Natural killer cell (primary cell): ENCODE data around the gene ZNG1A. TPM values are rescaled to one million over a fixed set of nuclear protein-coding genes. Genes with fewer than 3 reads are reported as not detected.
A peak's percentile ranks its signal among the peaks of the same experiment; 100 is the strongest.
"Not testable (repeated sequence)": the region's sequence is repeated elsewhere in the genome, so short reads cannot be mapped to it uniquely, and the experiment has no call there.

Experiments used
- ATAC-seq, 3 donors: fragments of 150-1000 bp in 2 of 3; fragments of 200-7000 bp in 1 of 3; cut with Tn5 transposase; 1 replicate in 1 of 3; 2 replicates in 2 of 3; pipeline ENCODE4 v1.10.0; 2021; ENCODE audit warnings: mild to moderate bottlenecking in 2 of 3, moderate library complexity in 2 of 3
- DNase-seq, 2 donors: peaks; one replicate each; pipeline versions ENCODE4 v3.0.0 to v3.0.0-alpha.2; 2013 to 2021; ENCODE audit warnings: mixed read lengths in 1 of 2
- H3K27ac ChIP-seq: one replicate; pipeline ENCODE4 v1.5.1; 2013; ENCODE audit warnings: mild to moderate bottlenecking, low read length
- H3K27me3 ChIP-seq: one replicate; pipeline ENCODE4 v1.6.1; 2013; ENCODE audit warnings: low read length; ENCODE audit not compliant: control insufficient read depth, insufficient read depth
- H3K36me3 ChIP-seq: one replicate; pipeline ENCODE4 v1.6.1; 2013; ENCODE audit warnings: low read length; ENCODE audit not compliant: control insufficient read depth, insufficient read depth
- H3K4me1 ChIP-seq: one replicate; pipeline ENCODE4 v1.6.1; 2013; ENCODE audit warnings: low read length; ENCODE audit not compliant: control insufficient read depth, insufficient read depth
- H3K4me3 ChIP-seq: one replicate; pipeline ENCODE4 v1.5.1; 2013; ENCODE audit warnings: low read length
- H3K9me3 ChIP-seq: one replicate; pipeline ENCODE4 v1.6.1; 2013; ENCODE audit warnings: low read length; ENCODE audit not compliant: control insufficient read depth, insufficient read depth
- H3K27ac Mint-ChIP-seq, 2 donors: one replicate each; pipeline ENCODE4 v1.8.0; 2022; ENCODE audit warnings: mild to moderate bottlenecking in 2 of 2, mixed read lengths in 2 of 2, moderate library complexity in 1 of 2
- H3K27me3 Mint-ChIP-seq, 2 donors: one replicate each; pipeline ENCODE4 v1.8.0; 2022; ENCODE audit warnings: low read depth in 2 of 2, mixed read lengths in 2 of 2
- H3K36me3 Mint-ChIP-seq: one replicate; pipeline ENCODE4 v1.8.0; 2022; ENCODE audit warnings: mixed read lengths
- H3K4me1 Mint-ChIP-seq, 2 donors: one replicate each; pipeline ENCODE4 v1.8.0; 2022; ENCODE audit warnings: mixed read lengths in 2 of 2
- H3K4me3 Mint-ChIP-seq: one replicate; pipeline ENCODE4 v1.8.0; 2022; ENCODE audit warnings: mild to moderate bottlenecking, moderate library complexity, mixed read lengths
- H3K9me3 Mint-ChIP-seq, 2 donors: one replicate each; pipeline ENCODE4 v1.8.0; 2022; ENCODE audit warnings: mixed read lengths in 2 of 2
- WGBS: methylation state at CpG from one replicate; pipeline ENCODE4 v1.1.7; 2013; ENCODE audit warnings: missing lambda C conversion rate; ENCODE audit not compliant: insufficient coverage; 5-methylcytosine and 5-hydroxymethylcytosine counted together
- intact Hi-C: fragments of 100-400 bp; cut with micrococcal nuclease; formaldehyde crosslinking; loops from one replicate; pipeline ENCODE4 v1.14.2; 2022
- total RNA-seq, 4 donors: library from RNA; stranded (reverse); fragments of 120-200 nt in 1 of 4; gene quantifications; one replicate each; pipeline versions ENCODE4 v1.2.3 to v1.2.4, GENCODE V29; 2013 to 2022

The ZNG1A gene
- total RNA-seq, 3 donors from 2014 or later (not counting 1 experiment from before 2014, with no cell fraction given) = 10.3 to 13.6 (median 12.1) TPM

DNA sequence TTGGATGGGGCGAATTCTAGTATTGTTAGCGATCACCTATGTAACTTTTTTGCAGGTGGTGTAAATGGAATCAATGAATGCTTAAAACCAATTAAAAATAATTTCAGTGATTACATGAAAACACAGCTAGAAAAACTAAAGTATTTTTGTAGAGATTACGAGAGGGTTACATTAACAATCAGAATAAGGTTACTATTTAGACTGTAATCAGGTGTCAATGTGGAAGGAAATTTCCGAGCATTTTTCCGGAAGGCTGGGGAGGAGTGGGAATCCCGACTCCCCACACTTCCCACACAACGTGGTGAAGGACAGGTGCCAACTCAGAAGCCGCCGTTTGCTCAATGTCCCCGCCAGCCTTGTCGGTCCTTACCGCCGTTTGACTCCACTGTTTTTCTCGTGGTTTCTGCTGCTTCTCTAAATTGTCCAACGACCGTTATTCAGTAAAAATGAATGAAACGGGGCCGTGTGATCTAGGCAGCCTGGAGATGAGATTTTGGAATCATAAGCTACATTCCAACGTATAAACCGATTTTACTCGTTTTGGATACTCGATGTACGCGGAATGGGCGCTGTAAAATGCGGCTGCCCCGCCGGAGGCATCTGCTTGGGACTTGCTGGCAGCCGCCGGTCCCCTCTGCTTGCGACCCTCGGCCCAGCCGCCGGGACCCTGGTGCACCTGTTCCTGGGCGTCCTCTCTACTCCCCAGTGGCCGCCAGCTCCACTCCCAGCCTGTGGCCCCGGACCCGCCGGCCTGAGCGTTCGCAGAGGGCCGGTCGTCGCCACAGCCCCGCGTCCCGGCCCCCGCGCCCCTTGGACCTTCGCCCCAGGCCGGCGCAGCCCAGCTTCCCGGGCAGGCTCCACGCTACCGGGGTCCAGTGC lies 66.0 kb downstream of the ZNG1A start:
- H3K36me3 Mint-ChIP-seq, H3K9me3 ChIP-seq, H3K36me3 ChIP-seq, H3K9me3 Mint-ChIP-seq, H3K4me3 ChIP-seq, H3K27ac ChIP-seq, intact Hi-C loops, H3K27ac Mint-ChIP-seq: not testable (repeated sequence)
- Histone ChIP-seq H3K27me3 (peaks cover 18% of the 10 kb centered on the region), H3K4me1 (peaks cover 19% of the 10 kb centered on the region)
- peaks cover 24 to 25% of the 10 kb centered on the region in 2 donors for H3K27me3 Mint-ChIP-seq
- H3K4me1 Mint-ChIP-seq = peaks cover 8 to 12% of the 10 kb centered on the region in 2 donors
- DNase-seq (peak in 1 of 2 donors; percentile 27), ATAC-seq (peak in 1 of 3 donors; percentile 4)
- 8% methylated on average over 34 of the region's 55 CpGs for WGBS
- H3K4me3 Mint-ChIP-seq = peak overlapping the region; percentile 52

DNA sequence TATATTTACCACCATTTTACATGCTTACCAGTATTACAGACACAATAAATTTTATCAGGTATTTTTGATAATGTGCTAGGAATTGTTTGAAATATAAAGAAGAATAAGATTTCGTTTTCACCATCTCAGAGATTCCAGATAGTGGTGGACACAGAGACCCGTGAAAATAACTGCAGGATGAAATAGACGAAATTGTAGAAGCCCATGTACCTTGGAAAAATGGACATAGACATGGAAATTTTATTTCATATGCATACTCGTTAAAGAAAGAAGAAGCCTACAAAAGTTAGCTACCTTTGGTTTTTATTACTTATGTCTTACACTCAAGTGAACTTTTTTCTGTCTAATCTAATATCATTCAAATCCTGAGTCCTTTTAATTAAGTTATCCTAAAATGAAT lies 68.2 kb downstream of the ZNG1A start:
- intact Hi-C loops, H3K4me3 Mint-ChIP-seq, H3K4me3 ChIP-seq, H3K36me3 Mint-ChIP-seq, H3K9me3 Mint-ChIP-seq, H3K9me3 ChIP-seq, H3K27ac Mint-ChIP-seq, ATAC-seq, H3K27ac ChIP-seq, H3K36me3 ChIP-seq, DNase-seq, H3K4me1 Mint-ChIP-seq: not testable (repeated sequence)
- H3K27me3 Mint-ChIP-seq = peaks cover 29 to 32% of the 10 kb centered on the region in 2 donors
- 24% methylated on average over 2 of the region's 4 CpGs for WGBS
- Histone ChIP-seq H3K27me3 (peaks cover 18% of the 10 kb centered on the region), H3K4me1 (peaks cover 15% of the 10 kb centered on the region)

DNA sequence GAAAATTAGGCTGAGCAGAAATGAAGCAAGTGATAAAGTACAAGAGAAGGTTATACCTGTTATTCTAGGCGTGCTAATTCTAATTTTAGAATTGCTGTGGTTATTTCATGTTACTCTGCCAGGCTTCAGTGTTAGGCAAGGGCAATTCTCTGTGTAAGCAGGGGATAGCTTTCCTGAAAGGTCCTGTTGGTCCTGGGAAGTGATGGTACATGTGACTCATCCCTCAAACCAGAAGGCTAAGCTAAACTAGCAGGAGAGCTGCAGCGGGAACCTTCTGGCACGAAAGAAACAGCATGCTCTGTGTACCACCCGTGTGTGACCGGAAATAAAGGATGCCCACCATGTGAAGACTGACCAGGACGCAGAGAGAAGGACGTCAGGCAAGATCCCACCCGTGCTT lies 69.3 kb downstream of the ZNG1A start:
- ATAC-seq, H3K36me3 ChIP-seq, DNase-seq, H3K27ac ChIP-seq, H3K9me3 Mint-ChIP-seq, intact Hi-C loops, H3K4me3 Mint-ChIP-seq, H3K4me3 ChIP-seq, H3K36me3 Mint-ChIP-seq, H3K27ac Mint-ChIP-seq, H3K4me1 Mint-ChIP-seq, H3K9me3 ChIP-seq, H3K4me1 ChIP-seq: not testable (repeated sequence)
- H3K27me3 Mint-ChIP-seq = peaks cover 22 to 29% of the 10 kb centered on the region in 2 donors
- H3K27me3 ChIP-seq = peaks cover 11% of the 10 kb centered on the region
- 35% methylated on average over 2 of the region's 8 CpGs for WGBS

DNA sequence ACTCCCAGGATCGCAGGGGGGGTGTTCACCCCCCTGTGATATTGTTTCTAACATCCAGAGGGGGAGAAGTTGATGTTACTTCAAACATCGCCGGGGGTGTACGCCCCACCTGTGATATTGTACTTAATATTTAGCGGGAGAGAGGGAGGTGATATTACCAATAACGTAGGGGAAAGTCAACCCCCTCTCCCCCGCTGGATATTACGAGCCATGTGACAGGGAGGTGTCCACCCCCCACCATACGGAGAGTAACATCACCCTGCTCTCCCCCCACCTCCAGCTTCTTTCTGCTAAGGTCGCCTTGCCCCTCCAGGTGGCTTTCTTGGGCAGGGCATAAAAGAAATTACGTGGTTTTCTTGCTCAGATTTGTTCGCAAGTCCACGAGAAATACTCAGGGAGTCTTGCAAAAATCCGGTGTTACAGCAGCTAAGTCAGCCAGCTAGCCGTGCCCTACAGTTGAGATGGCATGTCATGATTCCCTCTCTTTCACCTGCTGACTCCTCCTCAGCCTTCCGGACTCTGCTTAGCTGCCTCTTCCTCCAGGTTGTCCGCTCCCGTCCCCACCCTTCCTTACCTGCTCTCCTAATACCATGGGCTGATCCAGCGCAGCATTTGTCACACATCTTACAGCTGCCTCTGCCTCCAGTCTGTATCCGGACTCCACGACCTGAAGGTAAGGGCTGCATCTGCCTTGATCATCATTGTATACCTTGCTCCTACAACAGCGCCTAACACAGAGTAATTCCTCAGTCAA lies 69.9 kb downstream of the ZNG1A start:
- H3K36me3 Mint-ChIP-seq, H3K36me3 ChIP-seq, H3K4me1 ChIP-seq, H3K9me3 ChIP-seq, H3K27me3 ChIP-seq, ATAC-seq, H3K4me3 Mint-ChIP-seq, intact Hi-C loops, H3K27ac Mint-ChIP-seq, H3K27ac ChIP-seq, H3K4me3 ChIP-seq, H3K4me1 Mint-ChIP-seq, H3K9me3 Mint-ChIP-seq: not testable (repeated sequence)
- DNase-seq = peak in 1 of 2 donors; percentile 3
- peaks cover 21 to 27% of the 10 kb centered on the region in 2 donors for H3K27me3 Mint-ChIP-seq
- WGBS = 12% methylated on average over 12 of the region's 22 CpGs

DNA sequence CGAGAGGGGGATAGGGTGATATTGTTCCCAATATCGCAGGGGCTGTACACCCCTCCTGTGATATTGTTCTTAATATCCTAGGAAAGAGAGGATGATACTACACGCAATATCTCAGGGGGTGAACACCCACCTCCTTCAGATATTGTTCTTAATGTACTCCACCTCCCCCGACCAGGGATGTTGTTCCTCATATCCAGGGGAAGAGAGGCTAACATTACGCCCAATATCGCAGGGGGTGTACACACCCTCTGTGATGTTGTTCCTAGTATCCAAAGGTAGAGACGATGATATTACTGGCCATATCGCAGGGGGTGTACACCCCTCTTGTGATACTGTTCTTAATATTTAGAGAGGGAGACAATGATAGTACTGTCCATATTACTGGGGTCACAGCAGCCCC lies 72.9 kb downstream of the ZNG1A start:
- H3K27ac ChIP-seq, H3K4me1 ChIP-seq, H3K4me1 Mint-ChIP-seq, intact Hi-C loops, H3K36me3 ChIP-seq, H3K9me3 Mint-ChIP-seq, H3K4me3 ChIP-seq, H3K4me3 Mint-ChIP-seq, ATAC-seq, H3K9me3 ChIP-seq, H3K36me3 Mint-ChIP-seq, H3K27ac Mint-ChIP-seq, H3K27me3 ChIP-seq: not testable (repeated sequence)
- 86% methylated on average over 1 of the region's 8 CpGs for WGBS
- peak in 1 of 2 donors; percentile 2 for DNase-seq
- H3K27me3 Mint-ChIP-seq = peaks cover 24 to 27% of the 10 kb centered on the region in 2 donors

DNA sequence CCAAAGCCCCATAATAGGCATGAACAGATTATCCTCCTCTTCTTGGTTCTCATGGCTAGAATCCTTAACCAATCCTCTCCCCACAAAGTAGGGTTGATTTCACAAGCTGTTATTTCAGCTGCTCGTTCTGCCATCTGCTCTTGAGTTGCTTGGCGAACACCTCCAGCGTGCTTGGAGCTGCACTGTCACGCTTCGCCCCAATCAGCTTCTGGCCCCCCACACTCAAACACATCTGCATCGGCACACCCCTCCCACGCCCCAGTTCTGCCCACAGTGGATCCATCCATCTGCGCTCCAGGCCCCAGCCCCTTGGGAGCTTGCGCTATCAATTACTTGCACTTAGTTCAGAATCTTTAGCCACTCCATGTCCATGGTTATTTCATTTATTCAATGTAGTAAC lies 78.4 kb downstream of the ZNG1A start:
- H3K27me3 ChIP-seq, H3K36me3 ChIP-seq, H3K27me3 Mint-ChIP-seq, H3K9me3 Mint-ChIP-seq, H3K27ac Mint-ChIP-seq, H3K36me3 Mint-ChIP-seq, H3K9me3 ChIP-seq, H3K4me1 Mint-ChIP-seq, H3K27ac ChIP-seq, H3K4me3 ChIP-seq, H3K4me1 ChIP-seq, intact Hi-C loops, H3K4me3 Mint-ChIP-seq, DNase-seq, ATAC-seq: not testable (repeated sequence)
- WGBS = 93% methylated on average over 8 of the region's 9 CpGs

DNA sequence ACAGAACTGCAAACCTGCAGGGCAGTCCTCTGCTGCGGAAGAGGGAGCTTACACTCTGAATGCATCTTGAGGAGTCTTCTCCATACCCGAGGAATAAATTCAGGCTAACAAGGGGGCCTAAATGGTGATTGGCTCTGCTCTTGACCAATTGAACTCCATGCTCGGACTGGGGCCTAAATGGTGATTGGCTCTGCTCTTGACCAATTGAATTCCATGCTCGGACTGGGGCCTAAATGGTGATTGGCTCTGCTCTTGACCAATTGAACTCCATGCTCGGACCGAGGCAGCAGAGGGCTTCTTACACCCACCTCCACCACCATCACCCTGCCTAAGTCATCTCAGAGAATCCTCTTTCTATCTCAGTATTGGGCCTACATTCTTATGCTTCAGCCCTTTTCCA lies 79.0 kb downstream of the ZNG1A start:
- H3K27ac Mint-ChIP-seq, H3K4me3 ChIP-seq, H3K36me3 ChIP-seq, H3K27ac ChIP-seq, H3K9me3 Mint-ChIP-seq, H3K9me3 ChIP-seq, H3K36me3 Mint-ChIP-seq, H3K4me1 Mint-ChIP-seq, DNase-seq, H3K27me3 Mint-ChIP-seq, H3K4me3 Mint-ChIP-seq, H3K27me3 ChIP-seq, ATAC-seq, intact Hi-C loops, H3K4me1 ChIP-seq: not testable (repeated sequence)
- WGBS = 83% methylated on average over 6 of the region's 6 CpGs
